SHP77 (cell line): ENCODE measurements around the gene FAM227B.
"Not testable (repeated sequence)": the region's sequence is repeated elsewhere in the genome, so short reads cannot be mapped to it uniquely, and the experiment has no call there.

ENCODE experiments used
- DNase-seq, 2 experiments: peaks; one replicate each; lab custom pipeline; 2025; lab: John Stamatoyannopoulos, UW

Gene FAM227B

DNA sequence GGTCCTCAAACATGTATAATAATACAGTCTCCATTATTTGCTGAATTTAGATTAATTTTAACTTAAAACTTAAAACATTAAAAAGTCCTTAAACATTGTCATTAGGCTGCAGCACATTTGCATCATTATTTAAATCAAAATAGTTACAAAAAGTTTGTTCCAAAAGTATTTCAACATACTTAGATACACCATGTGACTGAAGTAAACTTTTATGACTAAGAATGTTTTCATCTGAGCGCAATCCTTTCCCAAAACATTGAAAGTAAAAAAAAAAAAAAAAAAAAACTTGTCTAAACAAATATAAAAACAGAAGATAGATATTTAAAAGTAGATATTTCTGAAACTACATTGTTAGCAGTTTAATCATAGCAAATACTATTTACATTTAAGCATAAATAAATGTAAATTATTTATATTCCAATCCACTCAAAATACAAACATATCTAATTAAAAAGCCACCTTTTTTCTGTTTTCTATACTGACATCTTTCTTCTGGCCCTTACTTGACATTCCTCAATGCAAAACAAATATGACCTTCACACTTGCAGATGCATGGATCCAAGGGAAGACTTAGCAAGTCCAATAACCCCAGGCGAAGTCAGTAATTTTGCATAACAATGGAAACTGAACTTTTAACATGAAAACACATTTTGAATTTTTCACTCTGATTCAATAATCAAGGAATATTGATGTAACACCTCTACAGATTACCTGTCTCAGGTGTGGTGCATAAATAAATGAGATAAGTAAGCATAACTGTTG lies 10.3 kb downstream of the FAM227B start:
- no peak for DNase-seq

GRCh38 chr15:49606594-49606993 lies 14.0 kb downstream of the FAM227B start:
- DNase-seq: no peak

GRCh38 chr15:49605588-49605987 lies 15.0 kb downstream of the FAM227B start:
- DNase-seq: no peak

GRCh38 chr15:49604625-49605409 lies 15.8 kb downstream of the FAM227B start:
- no peak for DNase-seq

- not testable (repeated sequence) for DNase-seq
Measured at GRCh38 chr15:49592829-49593316, 27.7 kb downstream of the FAM227B start.

DNA sequence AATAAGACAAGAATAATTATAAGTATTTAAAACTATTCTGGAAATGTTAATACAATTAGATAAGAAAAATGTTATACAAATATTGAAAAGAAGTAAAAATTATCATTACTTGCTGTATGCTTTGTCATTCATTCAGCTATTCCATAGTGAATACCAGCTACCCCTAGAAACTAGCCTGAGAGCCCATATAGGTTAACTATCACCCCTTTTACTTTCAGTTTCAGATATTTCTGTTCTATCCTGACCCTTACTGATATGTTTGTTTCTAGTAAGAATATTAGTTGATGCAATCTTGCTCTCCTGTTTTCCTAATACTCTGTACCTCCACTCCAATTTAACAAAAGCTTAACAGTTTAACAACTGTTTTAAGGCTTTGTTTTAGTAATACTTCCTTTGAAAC lies 31.6 kb downstream of the FAM227B start:
- DNase-seq: no peak

- no peak for DNase-seq
Measured at GRCh38 chr15:49573421-49573820, 47.2 kb downstream of the FAM227B start.

DNA sequence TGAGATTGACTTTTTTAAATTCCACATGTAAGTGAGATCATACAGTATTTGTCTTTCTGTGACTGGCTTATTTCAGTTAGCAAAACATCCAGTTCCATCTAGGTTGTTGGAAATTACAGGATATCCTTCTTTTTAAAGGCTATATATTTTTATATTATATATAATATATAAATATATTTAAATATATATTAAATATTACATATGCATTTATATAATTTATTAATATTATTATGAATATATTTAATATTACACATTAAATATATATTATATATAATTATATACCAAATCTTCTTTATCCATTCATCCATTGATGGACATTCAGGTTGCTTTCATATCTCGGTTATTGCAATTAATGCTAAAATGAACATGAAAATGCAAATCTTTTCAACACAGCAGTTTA lies 49.9 kb downstream of the FAM227B start:
- no peak for DNase-seq

- no peak for DNase-seq
Measured at GRCh38 chr15:49570174-49570573, 50.4 kb downstream of the FAM227B start.

- no peak for DNase-seq
Measured at GRCh38 chr15:49560045-49560444, 60.6 kb downstream of the FAM227B start.

DNA sequence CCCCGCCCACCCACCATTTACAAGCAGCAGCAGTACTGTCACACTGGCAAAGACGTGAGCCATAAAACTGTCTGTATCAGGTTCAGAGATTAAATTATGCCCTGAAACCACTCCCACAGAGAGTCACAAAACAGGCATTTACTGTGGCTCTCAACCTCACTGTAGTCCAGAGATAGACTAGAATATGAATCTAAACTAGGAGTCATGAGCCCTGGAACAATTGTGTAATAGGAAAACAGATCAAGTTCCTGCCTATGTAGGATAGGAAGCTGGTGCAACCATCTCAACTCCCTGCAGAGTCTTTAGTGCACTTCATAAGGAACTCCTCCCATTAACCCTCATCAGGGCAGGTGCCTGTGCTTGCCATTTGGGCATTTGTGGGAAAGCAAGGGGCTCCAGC lies 61.7 kb downstream of the FAM227B start:
- DNase-seq: no peak

GRCh38 chr15:49556437-49556836 lies 64.2 kb downstream of the FAM227B start:
- DNase-seq: no peak

DNA sequence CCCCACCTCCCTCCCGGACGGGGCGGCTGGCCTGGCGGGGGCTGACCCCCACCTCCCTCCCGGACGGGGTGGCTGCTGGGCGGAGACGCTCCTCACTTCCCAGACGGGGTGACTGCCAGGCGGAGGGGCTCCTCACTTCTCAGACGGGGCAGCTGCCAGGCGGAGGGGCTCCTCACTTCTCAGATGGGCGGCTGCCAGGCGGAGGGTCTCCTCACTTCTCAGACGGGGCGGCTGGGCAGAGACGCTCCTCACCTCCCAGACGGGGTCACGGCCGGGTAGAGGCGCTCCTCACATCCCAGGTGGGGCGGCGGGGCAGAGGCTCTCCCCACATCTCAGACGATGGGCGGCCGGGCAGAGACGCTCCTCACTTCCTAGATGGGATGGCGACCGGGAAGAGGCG lies 70.3 kb downstream of the FAM227B start:
- not testable (repeated sequence) for DNase-seq

DNA sequence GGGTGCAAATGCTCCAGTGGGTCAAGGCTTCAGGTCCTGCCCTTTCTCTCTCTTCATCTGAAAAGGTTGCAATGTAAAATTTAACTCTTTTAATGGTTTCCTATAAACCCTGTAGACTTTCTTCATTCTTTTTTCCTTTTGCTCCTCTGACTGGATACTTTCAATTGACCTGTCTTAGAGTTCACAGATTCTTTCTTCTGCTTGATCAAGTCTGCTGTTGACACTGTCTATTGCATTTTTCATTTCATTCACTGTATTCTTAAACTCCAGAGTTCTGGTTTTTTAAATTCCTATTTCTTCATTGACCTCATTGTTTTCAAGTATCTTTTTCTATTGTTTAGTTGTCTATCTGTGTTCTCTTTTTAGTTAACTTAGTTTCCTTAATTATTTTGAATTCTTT lies 82.1 kb downstream of the FAM227B start:
- DNase-seq: no peak

- DNase-seq: no peak
Measured at GRCh38 chr15:49530092-49530491, 90.5 kb downstream of the FAM227B start.

DNA sequence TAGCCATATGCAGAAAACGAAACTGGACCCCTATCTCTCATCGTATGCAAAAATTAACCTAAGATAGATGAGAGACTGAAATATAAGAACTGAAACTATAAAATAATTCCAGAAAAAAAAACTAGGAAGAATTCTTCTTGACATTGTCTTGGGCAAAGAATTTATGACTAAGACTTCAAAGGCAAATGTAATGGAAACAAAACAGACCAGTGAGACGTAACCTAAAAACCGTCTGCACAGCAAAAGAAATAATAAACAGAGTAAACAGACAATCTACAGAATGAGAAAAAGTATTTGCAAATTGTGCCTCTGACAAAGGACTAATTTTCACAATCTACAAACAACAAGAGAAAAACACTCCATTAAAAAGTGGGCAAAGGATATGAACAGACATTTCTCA lies 92.3 kb downstream of the FAM227B start:
- DNase-seq: no peak

- DNase-seq: no peak
Measured at GRCh38 chr15:49521802-49522201, 98.8 kb downstream of the FAM227B start.

GRCh38 chr15:49512739-49513138 lies 107.9 kb downstream of the FAM227B start:
- DNase-seq: not testable (repeated sequence)

- no peak for DNase-seq
Measured at GRCh38 chr15:49507261-49507660, 113.4 kb downstream of the FAM227B start.

- no peak for DNase-seq
Measured at GRCh38 chr15:49506341-49506740, 114.3 kb downstream of the FAM227B start.

DNA sequence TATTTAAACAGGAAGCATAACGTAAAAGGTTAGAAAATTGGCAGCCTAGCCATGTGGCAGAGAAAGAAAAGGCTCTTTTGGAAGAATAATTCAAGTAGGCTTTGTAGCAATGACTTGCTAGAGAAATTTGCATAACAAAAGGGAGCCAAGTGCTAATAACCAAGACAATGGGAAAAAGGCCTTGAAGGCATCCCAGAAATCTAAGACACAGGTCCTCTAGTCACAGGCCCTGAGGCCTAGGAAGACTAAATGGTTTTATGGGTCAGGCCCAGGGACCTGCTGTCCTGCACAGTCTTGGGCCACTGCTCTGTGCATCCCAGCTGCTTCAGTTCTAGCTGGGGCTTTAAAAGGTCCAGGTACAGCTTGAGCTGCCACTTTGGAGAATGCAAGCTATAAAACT lies 119.0 kb downstream of the FAM227B start:
- no peak for DNase-seq

- DNase-seq: no peak
Measured at GRCh38 chr15:49495993-49496753, 124.4 kb downstream of the FAM227B start.

DNA sequence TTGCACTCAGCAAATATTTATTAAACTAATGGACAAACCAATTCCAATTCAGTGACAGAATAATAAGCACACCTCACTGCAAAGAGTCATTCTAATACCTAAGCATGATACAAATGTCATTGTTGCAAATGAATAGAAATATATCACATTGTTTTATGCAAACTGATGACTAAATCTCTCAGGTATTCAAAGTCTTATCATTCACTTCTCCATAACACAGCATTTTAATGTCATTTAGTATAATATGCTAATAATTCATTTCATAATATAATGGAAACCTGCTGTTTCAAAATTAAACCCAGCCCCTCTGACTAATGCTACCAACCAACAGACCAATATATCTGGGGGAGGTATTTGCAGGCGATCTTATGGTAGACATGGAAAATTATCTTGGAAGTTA lies 125.8 kb downstream of the FAM227B start:
- no peak for DNase-seq
